T-helper 2 cell treated with Interferon-gamma antibody and Interleukin-4, amounts not matched to agents 100 ng/mL and 5 ng/mL, for 36 hours (primary cell): Measurements from ENCODE around the gene ATP10A. TPM values are rescaled to one million over a fixed set of nuclear protein-coding genes. Genes with fewer than 3 reads are reported as not detected.

ENCODE experiments used
- intact Hi-C: fragments of 100-400 bp; cut with micrococcal nuclease; formaldehyde crosslinking; loops from one replicate; pipeline ENCODE4 v1.15.1; 2023
- total RNA-seq: library from RNA; stranded (reverse); gene quantifications from 2 replicates; pipeline ENCODE4 v1.2.3, GENCODE V29; 2022

ATP10A gene
- total RNA-seq, 1 donor from 2014 or later: 60.2 TPM

- intact Hi-C loops: no loop called here
These were observed 32.2 kb downstream of the ATP10A start for GRCh38 chr15:25830844-25831451.

GRCh38 chr15:25829073-25829472, 34.1 kb downstream of the ATP10A start:
- intact Hi-C loops: no loop called here

- intact Hi-C loops: no loop called here
These were observed 37.9 kb downstream of the ATP10A start for GRCh38 chr15:25825207-25825606.

GRCh38 chr15:25824618-25825017, 38.5 kb downstream of the ATP10A start:
- intact Hi-C loops: no loop called here

GRCh38 chr15:25812845-25813244, 50.3 kb downstream of the ATP10A start:
- intact Hi-C loops: loop anchor here (2.0 kb wide), 2 partner anchors 38 to 48 kb away; no protein-coding TSS in a partner anchor

- intact Hi-C loops: loop anchor here (2.0 kb wide), 2 partner anchors 39 to 49 kb away; no protein-coding TSS in a partner anchor
These were observed 51.1 kb downstream of the ATP10A start for GRCh38 chr15:25812073-25812472.

GRCh38 chr15:25811481-25811906, 51.6 kb downstream of the ATP10A start:
- intact Hi-C loops: loop anchor here (2.0 kb wide), 1 partner anchor 21 kb away; no protein-coding TSS in a partner anchor

- intact Hi-C loops: loop anchor here (2.0 kb wide), 1 partner anchor 20 kb away; no protein-coding TSS in a partner anchor
These were observed 52.5 kb downstream of the ATP10A start for GRCh38 chr15:25810631-25811091.

- intact Hi-C loops: loop anchor here (2.0 kb wide), 1 partner anchor 19 kb away; no protein-coding TSS in a partner anchor
These were observed 53.0 kb downstream of the ATP10A start for GRCh38 chr15:25810154-25810553.

GRCh38 chr15:25807063-25807462, 56.1 kb downstream of the ATP10A start:
- intact Hi-C loops: no loop called here

GRCh38 chr15:25805031-25805430, 58.1 kb downstream of the ATP10A start:
- intact Hi-C loops: no loop called here

- intact Hi-C loops: no loop called here
These were observed 58.7 kb downstream of the ATP10A start for GRCh38 chr15:25804451-25804850.

- intact Hi-C loops: no loop called here
These were observed 59.6 kb downstream of the ATP10A start for GRCh38 chr15:25803541-25803940.

- intact Hi-C loops: no loop called here
These were observed 60.1 kb downstream of the ATP10A start for GRCh38 chr15:25803036-25803435.

- intact Hi-C loops: no loop called here
These were observed 60.8 kb downstream of the ATP10A start for GRCh38 chr15:25802285-25802830.

- intact Hi-C loops: no loop called here
These were observed 61.4 kb downstream of the ATP10A start for GRCh38 chr15:25801586-25802284.

GRCh38 chr15:25800761-25801515, 62.2 kb downstream of the ATP10A start:
- intact Hi-C loops: no loop called here

- intact Hi-C loops: no loop called here
These were observed 63.0 kb downstream of the ATP10A start for GRCh38 chr15:25799906-25800700.

GRCh38 chr15:25797936-25798901, 64.9 kb downstream of the ATP10A start:
- intact Hi-C loops: no loop called here
